ENCODE measurements around the gene SLC46A2.

Gene SLC46A2

GRCh38 chr9:112869041-112869529 lies 21.6 kb downstream of the SLC46A2 start:
- H3K9ac ChIP-seq (ENCODE audit: low read length): no peak overlapping the region
- TF ChIP-seq EZH2phosphoT487 (conservative IDR thresholded peaks at IDR 0.05; ENCODE audit: low read length): no peak
- TF ChIP-seq CTCF (IDR thresholded peaks at IDR 0.05; ENCODE audit: insufficient read depth, low read length, poor library complexity, severe bottlenecking): no peak
- no peak overlapping the region for H3K4me2 ChIP-seq (ENCODE audit: low read depth, low read length, poor library complexity, severe bottlenecking)
- no peak overlapping the region for H3K4me3 ChIP-seq (ENCODE audit: insufficient read depth, low read length, poor library complexity, severe bottlenecking)
- no peak overlapping the region for H3K27ac ChIP-seq (ENCODE audit: low read depth, low read length)
- H4K20me1 ChIP-seq (ENCODE audit: low read depth, low read length): no peaks in the 10 kb centered on the region
- no peaks in the 10 kb centered on the region for H3K36me3 ChIP-seq (ENCODE audit: low read length)
- H2AFZ ChIP-seq (ENCODE audit: low read depth, low read length, severe bottlenecking): no peak overlapping the region
- no peaks in the 10 kb centered on the region for H3K9me2 ChIP-seq (replicated peaks; ENCODE audit: insufficient read depth, low read length)
- H3K27me3 ChIP-seq (ENCODE audit: low read length): no peaks in the 10 kb centered on the region
- H3K79me2 ChIP-seq (ENCODE audit: insufficient read depth, low read length): no peaks in the 10 kb centered on the region
- H3F3A ChIP-seq (ENCODE audit: insufficient read depth): no peaks in the 10 kb centered on the region
- no peaks in the 10 kb centered on the region for H3K9me3 ChIP-seq (ENCODE audit: insufficient read depth, low read length)

GRCh38 chr9:112868461-112868860 lies 22.2 kb downstream of the SLC46A2 start:
- no peaks in the 10 kb centered on the region for H3K36me3 ChIP-seq (ENCODE audit: low read length)
- H3K79me2 ChIP-seq (ENCODE audit: insufficient read depth, low read length): no peaks in the 10 kb centered on the region
- H2AFZ ChIP-seq (ENCODE audit: low read depth, low read length, severe bottlenecking): no peak overlapping the region
- H4K20me1 ChIP-seq (ENCODE audit: low read depth, low read length): no peaks in the 10 kb centered on the region
- H3K9me2 ChIP-seq (replicated peaks; ENCODE audit: insufficient read depth, low read length): no peaks in the 10 kb centered on the region
- H3K27me3 ChIP-seq (ENCODE audit: low read length): no peaks in the 10 kb centered on the region
- H3K27ac ChIP-seq (ENCODE audit: low read depth, low read length): no peak overlapping the region
- no peak overlapping the region for H3K4me3 ChIP-seq (ENCODE audit: insufficient read depth, low read length, poor library complexity, severe bottlenecking)
- no peaks in the 10 kb centered on the region for H3K9me3 ChIP-seq (ENCODE audit: insufficient read depth, low read length)
- H3K4me2 ChIP-seq (ENCODE audit: low read depth, low read length, poor library complexity, severe bottlenecking): no peak overlapping the region
- H3F3A ChIP-seq (ENCODE audit: insufficient read depth): no peaks in the 10 kb centered on the region
- no peak overlapping the region for H3K9ac ChIP-seq (ENCODE audit: low read length)
- TF ChIP-seq EZH2phosphoT487 (conservative IDR thresholded peaks at IDR 0.05; ENCODE audit: low read length): no peak
- TF ChIP-seq CTCF (IDR thresholded peaks at IDR 0.05; ENCODE audit: insufficient read depth, low read length, poor library complexity, severe bottlenecking): no peak

- Histone ChIP-seq H3K79me2 (ENCODE audit: insufficient read depth, low read length) (no peaks in the 10 kb centered on the region), H3K36me3 (ENCODE audit: low read length) (no peaks in the 10 kb centered on the region), H3K4me2 (ENCODE audit: low read depth, low read length, poor library complexity, severe bottlenecking) (no peak overlapping the region), H3K27ac (ENCODE audit: low read depth, low read length) (no peak overlapping the region), H4K20me1 (ENCODE audit: low read depth, low read length) (no peaks in the 10 kb centered on the region), H3K9me2 (replicated peaks; ENCODE audit: insufficient read depth, low read length) (no peaks in the 10 kb centered on the region), H3K27me3 (ENCODE audit: low read length) (no peaks in the 10 kb centered on the region), H3F3A (ENCODE audit: insufficient read depth) (no peaks in the 10 kb centered on the region), H3K4me3 (ENCODE audit: insufficient read depth, low read length, poor library complexity, severe bottlenecking) (no peak overlapping the region), H2AFZ (ENCODE audit: low read depth, low read length, severe bottlenecking) (no peak overlapping the region), H3K9me3 (ENCODE audit: insufficient read depth, low read length) (no peaks in the 10 kb centered on the region), H3K9ac (ENCODE audit: low read length) (no peak overlapping the region)
- no peak for TF ChIP-seq CTCF (IDR thresholded peaks at IDR 0.05; ENCODE audit: insufficient read depth, low read length, poor library complexity, severe bottlenecking)
- TF ChIP-seq EZH2phosphoT487 (conservative IDR thresholded peaks at IDR 0.05; ENCODE audit: low read length): no peak
Observed at GRCh38 chr9:112867275-112867991, 23.2 kb downstream of the SLC46A2 start.
